ENCODE measurements around the gene FSCB. TPM values are rescaled to one million over a fixed set of nuclear protein-coding genes. Genes with fewer than 3 reads are reported as not detected.

FSCB gene
- total and polyA plus RNA-seq, 2 experiments from 2014 or later: not detected

DNA sequence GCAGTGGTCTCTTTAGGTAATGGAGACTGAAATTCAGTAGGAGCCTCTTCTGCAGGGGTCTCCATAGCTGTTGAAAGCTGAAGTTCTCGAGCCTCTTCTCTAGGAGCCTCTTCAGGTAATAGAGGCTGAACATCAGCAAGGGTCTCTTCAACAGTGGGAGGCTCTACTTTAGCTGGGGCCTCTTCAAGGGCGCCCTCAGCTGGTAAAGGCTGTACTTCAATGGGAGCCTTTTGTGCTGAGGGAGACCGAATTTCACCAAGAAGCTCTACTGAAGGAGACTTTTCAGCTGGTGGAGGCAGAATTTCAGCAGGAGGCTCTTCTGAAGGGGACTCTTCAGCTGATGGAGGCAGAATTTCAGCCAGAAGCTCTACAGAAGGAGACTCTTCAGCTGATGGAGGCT lies 1.5 kb downstream of the FSCB start:
- no peaks in the 10 kb centered on the region for H3K79me2 ChIP-seq
- H3K27ac ChIP-seq: no peak overlapping the region
- H2AFZ ChIP-seq: no peak overlapping the region
- TF ChIP-seq EZH2phosphoT487 (IDR thresholded peaks at IDR 0.05; ENCODE audit: low read depth, severe bottlenecking, unreplicated experiment) (no peak), EZH2 (IDR thresholded peaks at IDR 0.05; ENCODE audit: borderline replicate concordance) (no peak)
- TF ChIP-seq, protein P1, sequence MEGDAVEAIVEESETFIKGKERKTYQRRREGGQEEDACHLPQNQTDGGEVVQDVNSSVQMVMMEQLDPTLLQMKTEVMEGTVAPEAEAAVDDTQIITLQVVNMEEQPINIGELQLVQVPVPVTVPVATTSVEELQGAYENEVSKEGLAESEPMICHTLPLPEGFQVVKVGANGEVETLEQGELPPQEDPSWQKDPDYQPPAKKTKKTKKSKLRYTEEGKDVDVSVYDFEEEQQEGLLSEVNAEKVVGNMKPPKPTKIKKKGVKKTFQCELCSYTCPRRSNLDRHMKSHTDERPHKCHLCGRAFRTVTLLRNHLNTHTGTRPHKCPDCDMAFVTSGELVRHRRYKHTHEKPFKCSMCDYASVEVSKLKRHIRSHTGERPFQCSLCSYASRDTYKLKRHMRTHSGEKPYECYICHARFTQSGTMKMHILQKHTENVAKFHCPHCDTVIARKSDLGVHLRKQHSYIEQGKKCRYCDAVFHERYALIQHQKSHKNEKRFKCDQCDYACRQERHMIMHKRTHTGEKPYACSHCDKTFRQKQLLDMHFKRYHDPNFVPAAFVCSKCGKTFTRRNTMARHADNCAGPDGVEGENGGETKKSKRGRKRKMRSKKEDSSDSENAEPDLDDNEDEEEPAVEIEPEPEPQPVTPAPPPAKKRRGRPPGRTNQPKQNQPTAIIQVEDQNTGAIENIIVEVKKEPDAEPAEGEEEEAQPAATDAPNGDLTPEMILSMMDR (IDR thresholded peaks at IDR 0.05; ENCODE audit: poor library complexity): no peak
- H3K9me3 ChIP-seq (ENCODE audit: low read depth): no peaks in the 10 kb centered on the region
- peak; percentile 6 for DNase-seq (ENCODE audit: low spot score)
- no peaks in the 10 kb centered on the region for H3K27me3 ChIP-seq
- no peaks in the 10 kb centered on the region for H3K9me2 ChIP-seq (replicated peaks; ENCODE audit: insufficient read depth)
- H3K4me1 ChIP-seq (ENCODE audit: insufficient read depth): no peaks in the 10 kb centered on the region
- WGBS (ENCODE audit: low lambda C conversion rate, missing lambda C conversion rate): 76% methylated on average over 3 of the region's 3 CpGs
- no peak overlapping the region for H3K4me2 ChIP-seq
- H4K20me1 ChIP-seq (ENCODE audit: insufficient read depth, poor library complexity, severe bottlenecking): no peaks in the 10 kb centered on the region
- H3K4me3 ChIP-seq: no peak overlapping the region
- H3K36me3 ChIP-seq (replicated peaks; ENCODE audit: insufficient read depth, low read depth): no peaks in the 10 kb centered on the region

DNA sequence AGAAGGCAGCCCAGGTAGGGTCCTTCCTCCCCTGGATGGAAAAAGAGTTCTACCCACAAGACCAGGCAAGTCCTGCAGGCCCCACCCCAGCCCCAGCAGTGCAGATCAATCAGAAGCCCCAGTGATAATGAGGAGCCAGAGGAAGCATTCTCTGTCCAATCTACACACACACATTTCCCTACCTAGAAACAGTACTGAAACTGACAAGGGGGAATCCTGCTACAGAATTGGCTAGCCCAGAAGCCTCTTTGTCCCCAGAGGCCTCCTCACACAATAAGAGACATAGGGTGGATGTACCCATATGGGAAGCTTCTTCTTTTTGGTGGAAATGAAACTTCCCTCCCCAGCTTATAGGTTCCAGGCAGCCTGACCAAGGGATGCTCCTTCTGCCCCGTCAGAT lies 9.9 kb downstream of the FSCB start:
- TF ChIP-seq, protein P1 (IDR thresholded peaks at IDR 0.05; ENCODE audit: poor library complexity): no peak
- TF ChIP-seq EZH2phosphoT487 (IDR thresholded peaks at IDR 0.05; ENCODE audit: low read depth, severe bottlenecking, unreplicated experiment) (no peak), EZH2 (IDR thresholded peaks at IDR 0.05; ENCODE audit: borderline replicate concordance) (no peak)
- no peaks in the 10 kb centered on the region for H3K79me2 ChIP-seq
- no peaks in the 10 kb centered on the region for H3K27me3 ChIP-seq
- 78% methylated on average over 1 of the region's 1 CpG for WGBS (ENCODE audit: low lambda C conversion rate, missing lambda C conversion rate)
- no peaks in the 10 kb centered on the region for H3K36me3 ChIP-seq (replicated peaks; ENCODE audit: insufficient read depth, low read depth)
- no peak overlapping the region for H3K4me2 ChIP-seq
- H2AFZ ChIP-seq: no peak overlapping the region
- H3K9me3 ChIP-seq (ENCODE audit: low read depth): no peaks in the 10 kb centered on the region
- H4K20me1 ChIP-seq (ENCODE audit: insufficient read depth, poor library complexity, severe bottlenecking): no peaks in the 10 kb centered on the region
- no peaks in the 10 kb centered on the region for H3K9me2 ChIP-seq (replicated peaks; ENCODE audit: insufficient read depth)
- no peak overlapping the region for H3K27ac ChIP-seq
- H3K4me1 ChIP-seq (ENCODE audit: insufficient read depth): no peaks in the 10 kb centered on the region
- no peak overlapping the region for H3K4me3 ChIP-seq
- DNase-seq (ENCODE audit: low spot score): no peak

DNA sequence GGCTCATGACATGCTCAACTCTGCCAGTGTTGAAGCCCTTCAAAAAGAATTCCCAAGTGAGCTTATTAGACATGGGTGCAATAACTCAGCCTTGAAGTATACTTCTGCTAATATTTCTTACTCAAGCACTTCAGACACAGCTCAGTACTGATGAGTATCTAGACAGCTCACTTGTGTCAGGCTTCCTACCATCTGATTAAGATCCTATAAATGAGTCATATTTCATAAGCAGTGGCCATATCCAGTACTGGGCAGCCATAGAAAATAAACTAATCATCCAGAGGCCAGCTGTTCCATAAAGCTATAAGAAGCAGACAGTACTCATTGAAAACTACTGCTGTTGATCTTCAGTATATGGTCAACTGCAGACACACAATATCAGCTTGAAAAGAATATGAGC lies 12.9 kb downstream of the FSCB start:
- Histone ChIP-seq H2AFZ (no peak overlapping the region), H3K9me3 (ENCODE audit: low read depth) (no peaks in the 10 kb centered on the region), H3K4me2 (no peak overlapping the region), H4K20me1 (ENCODE audit: insufficient read depth, poor library complexity, severe bottlenecking) (no peaks in the 10 kb centered on the region), H3K27ac (no peak overlapping the region), H3K79me2 (no peaks in the 10 kb centered on the region), H3K27me3 (no peaks in the 10 kb centered on the region), H3K36me3 (replicated peaks; ENCODE audit: insufficient read depth, low read depth) (no peaks in the 10 kb centered on the region), H3K4me1 (ENCODE audit: insufficient read depth) (no peaks in the 10 kb centered on the region), H3K9me2 (replicated peaks; ENCODE audit: insufficient read depth) (no peaks in the 10 kb centered on the region), H3K4me3 (no peak overlapping the region)
- DNase-seq (ENCODE audit: low spot score): no peak
- TF ChIP-seq EZH2phosphoT487 (IDR thresholded peaks at IDR 0.05; ENCODE audit: low read depth, severe bottlenecking, unreplicated experiment) (no peak), EZH2 (IDR thresholded peaks at IDR 0.05; ENCODE audit: borderline replicate concordance) (no peak)
- TF ChIP-seq, protein P1 (IDR thresholded peaks at IDR 0.05; ENCODE audit: poor library complexity): no peak

DNA sequence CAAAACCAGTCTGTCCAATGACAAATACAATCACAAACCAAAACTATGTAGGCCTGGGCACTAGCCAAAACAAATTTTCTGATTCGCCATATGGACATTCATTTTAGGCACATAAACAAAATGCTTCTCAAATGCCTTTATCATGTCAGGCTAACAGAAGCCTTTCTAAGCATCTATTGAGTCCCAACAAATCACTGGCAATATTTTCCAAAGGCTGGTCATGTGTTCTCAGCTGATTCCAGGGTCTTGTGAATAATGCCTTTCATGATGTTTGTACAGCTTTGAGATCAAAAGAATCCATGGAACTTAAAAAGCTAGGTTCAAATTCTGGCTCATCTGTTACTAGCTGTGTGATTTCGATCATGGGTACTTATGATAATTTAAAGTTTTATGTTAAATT lies 16.1 kb downstream of the FSCB start:
- Histone ChIP-seq H3K4me3 (no peak overlapping the region), H3K79me2 (no peaks in the 10 kb centered on the region), H3K27me3 (no peaks in the 10 kb centered on the region), H3K4me2 (no peak overlapping the region), H4K20me1 (ENCODE audit: insufficient read depth, poor library complexity, severe bottlenecking) (no peaks in the 10 kb centered on the region), H3K27ac (no peak overlapping the region), H3K9me2 (replicated peaks; ENCODE audit: insufficient read depth) (no peaks in the 10 kb centered on the region), H3K4me1 (ENCODE audit: insufficient read depth) (no peaks in the 10 kb centered on the region), H3K9me3 (ENCODE audit: low read depth) (no peaks in the 10 kb centered on the region), H3K36me3 (replicated peaks; ENCODE audit: insufficient read depth, low read depth) (no peaks in the 10 kb centered on the region), H2AFZ (no peak overlapping the region)
- TF ChIP-seq, protein P1 (IDR thresholded peaks at IDR 0.05; ENCODE audit: poor library complexity): no peak
- TF ChIP-seq EZH2phosphoT487 (IDR thresholded peaks at IDR 0.05; ENCODE audit: low read depth, severe bottlenecking, unreplicated experiment): no peak
- no peak for TF ChIP-seq EZH2 (IDR thresholded peaks at IDR 0.05; ENCODE audit: borderline replicate concordance)
- DNase-seq (ENCODE audit: low spot score): no peak
- 93% methylated on average over 2 of the region's 2 CpGs for WGBS (ENCODE audit: low lambda C conversion rate, missing lambda C conversion rate)
